HepG2 (cell line): ENCODE results near the gene SNRNP27. TPM values are rescaled to one million over a fixed set of nuclear protein-coding genes. Genes with fewer than 3 reads are reported as not detected.

Experiments used
- BATF2 ChIP-seq: sonication (generic); formaldehyde crosslinking; IDR thresholded peaks from 2 replicates; pipeline ENCODE4 v1.8.0; 2022; ENCODE audit warnings: mild to moderate bottlenecking, missing genetic modification reagents, moderate library complexity
- EP300 ChIP-seq, 3 experiments: sonication (generic) in 1 of 3; formaldehyde crosslinking in 1 of 3; IDR thresholded peaks; 2 replicates each; pipeline versions ENCODE4 v1.5.1 to v1.6.1; 2011 to 2020; ENCODE audit warnings: low read depth in 2 of 3, low read length in 2 of 3, borderline replicate concordance in 1 of 3, improper control_type of control experiment in 1 of 3, mild to moderate bottlenecking in 1 of 3, missing genetic modification reagents in 1 of 3, moderate library complexity in 1 of 3
- KLF11 ChIP-seq: IDR thresholded peaks from 2 replicates; pipeline ENCODE4 v1.6.1; 2016; ENCODE audit warnings: missing compliant biosample characterization
- NCOA1 ChIP-seq: sonication (generic); formaldehyde crosslinking; IDR thresholded peaks from 2 replicates; pipeline ENCODE4 v1.9.0; 2021; ENCODE audit warnings: missing genetic modification reagents
- PITX1 ChIP-seq: sonication (generic); formaldehyde crosslinking; IDR thresholded peaks from 2 replicates; pipeline ENCODE4 v1.5.1; 2020; ENCODE audit warnings: mild to moderate bottlenecking, missing genetic modification reagents
- RBM39 ChIP-seq: fragments of 200-400 bp; formaldehyde crosslinking; IDR thresholded peaks from one replicate; pipeline ENCODE4 v1.6.1; 2018; ENCODE audit warnings: antibody characterized with exemption, mild to moderate bottlenecking, low read depth, low read length; ENCODE audit not compliant: poor library complexity, severe bottlenecking
- SALL2 ChIP-seq: sonication (generic); formaldehyde crosslinking; IDR thresholded peaks from 2 replicates; pipeline ENCODE4 v1.8.1; 2023; ENCODE audit warnings: mild to moderate bottlenecking, missing genetic modification reagents, inconsistent platforms
- SMAD1 ChIP-seq: sonication (generic); formaldehyde crosslinking; IDR thresholded peaks from 2 replicates; pipeline ENCODE4 v1.4.0; 2020; ENCODE audit warnings: missing genetic modification reagents, low read depth, mild to moderate bottlenecking, borderline replicate concordance
- SNAI1 ChIP-seq: sonication (generic); formaldehyde crosslinking; IDR thresholded peaks from 2 replicates; pipeline ENCODE4 v1.5.0; 2020; ENCODE audit warnings: mild to moderate bottlenecking, missing genetic modification reagents, borderline replicate concordance
- THRA ChIP-seq: sonication (generic); formaldehyde crosslinking; IDR thresholded peaks from 2 replicates; pipeline ENCODE4 v1.4.0; 2020; ENCODE audit warnings: missing genetic modification reagents, borderline replicate concordance
- ZFP90 ChIP-seq: sonication (generic); formaldehyde crosslinking; IDR thresholded peaks from 2 replicates; pipeline ENCODE4 v1.8.0; 2022; ENCODE audit warnings: missing genetic modification reagents, mild to moderate bottlenecking, inconsistent platforms, borderline replicate concordance
- ZNF589 ChIP-seq: sonication (generic); formaldehyde crosslinking; conservative IDR thresholded peaks from 2 replicates; pipeline ENCODE4 v1.8.0; 2022; ENCODE audit warnings: mild to moderate bottlenecking, moderate library complexity, missing genetic modification reagents
- ZNF772 ChIP-seq: sonication (generic); formaldehyde crosslinking; IDR thresholded peaks from 2 replicates; pipeline ENCODE4 v1.5.0; 2020; ENCODE audit warnings: mild to moderate bottlenecking, missing genetic modification reagents
- ZNF777 ChIP-seq: sonication (generic); formaldehyde crosslinking; IDR thresholded peaks from 2 replicates; pipeline ENCODE4 v1.4.0; 2020; ENCODE audit warnings: missing genetic modification reagents
- polyA plus RNA-seq, 8 experiments: library from polyadenylated mRNA; depleted of rRNA in 3 of 8; stranded (reverse) in 7 of 8; unstranded in 1 of 8; fragments of >200 nt; fragmentation: Illumina TruSeq in 4 of 8; extraction: Trizol in 4 of 8; gene quantifications; 2 replicates each; pipeline versions ENCODE4 v1.2.1 to v1.2.3, GENCODE V29; 2011 to 2016; ENCODE audit warnings: low read depth in 4 of 8, missing spikeins in 1 of 8, mixed read lengths in 1 of 8; ENCODE audit not compliant: insufficient read depth in 1 of 8
- total RNA-seq, 5 experiments: library from RNA; depleted of rRNA; stranded (reverse); fragments of >200 nt; fragmentation: Illumina TruSeq; extraction: Trizol; gene quantifications; 2 replicates each; pipeline ENCODE4 v1.2.3, GENCODE V29; 2016; ENCODE audit warnings: low read depth in 1 of 5
- TF ChIP-seq, protein P1 (sequence below): sonication (generic); formaldehyde crosslinking; IDR thresholded peaks from 2 replicates; pipeline ENCODE4 v1.4.0; 2020; ENCODE audit warnings: missing genetic modification reagents, mild to moderate bottlenecking, borderline replicate concordance
- TF ChIP-seq, protein P2 (sequence below): sonication (generic); formaldehyde crosslinking; IDR thresholded peaks from 2 replicates; pipeline ENCODE4 v1.4.0; 2020; ENCODE audit warnings: mild to moderate bottlenecking, missing genetic modification reagents
- TF ChIP-seq, protein P3 (sequence below): sonication (generic); formaldehyde crosslinking; IDR thresholded peaks from 2 replicates; pipeline ENCODE4 v1.4.0; 2020; ENCODE audit warnings: missing genetic modification reagents, mild to moderate bottlenecking, borderline replicate concordance

The SNRNP27 gene
- total and polyA plus RNA-seq, 2 of the 13 experiments (the other 11 are each of a cell fraction or from before 2014, with no cell fraction given) = 49.8 to 54.6 TPM

- TF ChIP-seq SNAI1 (CRISPR knock-in tag) = no peak
- peak; percentile 88 for TF ChIP-seq KLF11
- peak; percentile 58 for TF ChIP-seq ZNF777 (CRISPR knock-in tag)
- peak; percentile 87; the same call in 1 of the 2 replicates for TF ChIP-seq NCOA1 (CRISPR knock-in tag)
- peak; percentile 84; the same call in 1 of the 2 replicates for TF ChIP-seq ZNF772 (CRISPR knock-in tag)
- 0 out of 2 replicates have a peak, but pooled peaks have one; percentile 47 for TF ChIP-seq SALL2 (CRISPR knock-in tag)
- TF ChIP-seq, protein P1, sequence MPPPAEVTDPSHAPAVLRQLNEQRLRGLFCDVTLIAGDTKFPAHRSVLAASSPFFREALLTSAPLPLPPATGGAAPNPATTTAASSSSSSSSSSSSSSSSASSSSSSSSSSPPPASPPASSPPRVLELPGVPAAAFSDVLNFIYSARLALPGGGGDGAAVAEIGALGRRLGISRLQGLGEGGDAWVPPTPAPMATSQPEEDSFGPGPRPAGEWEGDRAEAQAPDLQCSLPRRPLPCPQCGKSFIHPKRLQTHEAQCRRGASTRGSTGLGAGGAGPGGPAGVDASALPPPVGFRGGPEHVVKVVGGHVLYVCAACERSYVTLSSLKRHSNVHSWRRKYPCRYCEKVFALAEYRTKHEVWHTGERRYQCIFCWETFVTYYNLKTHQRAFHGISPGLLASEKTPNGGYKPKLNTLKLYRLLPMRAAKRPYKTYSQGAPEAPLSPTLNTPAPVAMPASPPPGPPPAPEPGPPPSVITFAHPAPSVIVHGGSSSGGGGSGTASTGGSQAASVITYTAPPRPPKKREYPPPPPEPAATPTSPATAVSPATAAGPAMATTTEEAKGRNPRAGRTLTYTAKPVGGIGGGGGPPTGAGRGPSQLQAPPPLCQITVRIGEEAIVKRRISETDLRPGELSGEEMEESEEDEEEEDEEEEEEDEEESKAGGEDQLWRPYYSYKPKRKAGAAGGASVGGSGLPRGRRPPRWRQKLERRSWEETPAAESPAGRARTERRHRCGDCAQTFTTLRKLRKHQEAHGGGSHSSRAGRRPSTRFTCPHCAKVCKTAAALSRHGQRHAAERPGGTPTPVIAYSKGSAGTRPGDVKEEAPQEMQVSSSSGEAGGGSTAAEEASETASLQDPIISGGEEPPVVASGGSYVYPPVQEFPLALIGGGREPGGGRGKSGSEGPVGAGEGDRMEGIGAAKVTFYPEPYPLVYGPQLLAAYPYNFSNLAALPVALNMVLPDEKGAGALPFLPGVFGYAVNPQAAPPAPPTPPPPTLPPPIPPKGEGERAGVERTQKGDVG (CRISPR knock-in tag) = peak; percentile 84; the same call in 1 of the 2 replicates
- TF ChIP-seq PITX1 (CRISPR knock-in tag) = peak; percentile 70; the same call in 1 of the 2 replicates
- TF ChIP-seq THRA (CRISPR knock-in tag) = peak; percentile 78
- TF ChIP-seq RBM39 = peak; percentile 97
- TF ChIP-seq EP300 (IDR thresholded peaks at IDR 0.05; ENCODE audit: low read depth in 2 of 2, low read length in 2 of 2) = peak in 1 of 2 experiments; percentile 19; a peak in 2 of 4 replicates
- TF ChIP-seq EP300 (CRISPR knock-in tag; IDR thresholded peaks at IDR 0.05; ENCODE audit: borderline replicate concordance) = peak; percentile 50; the same call in 1 of the 2 replicates
- TF ChIP-seq BATF2 (CRISPR knock-in tag) = peak; percentile 96; the same call in 1 of the 2 replicates
- peak; percentile 93 for TF ChIP-seq ZFP90 (CRISPR knock-in tag)
- TF ChIP-seq, protein P2, sequence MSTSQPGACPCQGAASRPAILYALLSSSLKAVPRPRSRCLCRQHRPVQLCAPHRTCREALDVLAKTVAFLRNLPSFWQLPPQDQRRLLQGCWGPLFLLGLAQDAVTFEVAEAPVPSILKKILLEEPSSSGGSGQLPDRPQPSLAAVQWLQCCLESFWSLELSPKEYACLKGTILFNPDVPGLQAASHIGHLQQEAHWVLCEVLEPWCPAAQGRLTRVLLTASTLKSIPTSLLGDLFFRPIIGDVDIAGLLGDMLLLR = peak; percentile 95
- no peak for TF ChIP-seq SMAD1 (CRISPR knock-in tag)
- TF ChIP-seq, protein P3, sequence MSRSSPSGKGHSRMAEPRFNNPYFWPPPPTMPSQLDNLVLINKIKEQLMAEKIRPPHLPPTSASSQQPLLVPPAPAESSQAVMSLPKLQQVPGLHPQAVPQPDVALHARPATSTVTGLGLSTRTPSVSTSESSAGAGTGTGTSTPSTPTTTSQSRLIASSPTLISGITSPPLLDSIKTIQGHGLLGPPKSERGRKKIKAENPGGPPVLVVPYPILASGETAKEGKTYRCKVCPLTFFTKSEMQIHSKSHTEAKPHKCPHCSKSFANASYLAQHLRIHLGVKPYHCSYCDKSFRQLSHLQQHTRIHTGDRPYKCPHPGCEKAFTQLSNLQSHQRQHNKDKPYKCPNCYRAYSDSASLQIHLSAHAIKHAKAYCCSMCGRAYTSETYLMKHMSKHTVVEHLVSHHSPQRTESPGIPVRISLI (CRISPR knock-in tag) = peak; percentile 59
- peak; percentile 95; the same call in 1 of the 2 replicates for TF ChIP-seq ZNF589 (CRISPR knock-in tag)
These were observed 20.6 kb downstream of the SNRNP27 start (continued) for GRCh38 chr2:69914164-69914949.
